HepG2 (cell line): ENCODE measurements around the gene SLC7A10. TPM values are rescaled to one million over a fixed set of nuclear protein-coding genes. Genes with fewer than 3 reads are reported as not detected.

ENCODE experiments used
- ATAC-seq: fragments of 200-7000 bp; cut with Tn5 transposase; 3 replicates; pipeline ENCODE4 v1.9.1; 2020; ENCODE audit warnings: mild to moderate bottlenecking, moderate library complexity
- BruUV-seq: library from RNA; stranded (reverse); fragments of 400-500 nt; replicated peaks from 2 replicates; lab custom pipeline; 2021; lab: Mats Ljungman, UMichigan
- CTCF ChIA-PET: fragments of 300-600 bp; formaldehyde crosslinking; extraction: SDS; loops from one replicate; lab custom pipeline; 2021; ENCODE audit warnings: low total read pairs, inconsistent platforms, low intra/inter-chr PET ratio; lab: Yijun Ruan, JAX
- POLR2A ChIA-PET: fragments of 350-600 bp; sonication (Branson Sonifier 250); formaldehyde crosslinking; loops from one replicate; lab custom pipeline; 2020; ENCODE audit warnings: antibody characterized with exemption, inconsistent platforms; lab: Yijun Ruan, JAX
- DNase-seq: peaks from one replicate; pipeline ENCODE4 v3.0.0-alpha.2; 2015; ENCODE audit warnings: low spot score
- FAIRE-seq: peaks from 3 replicates; lab custom pipeline; 2011; peaks lifted over from hg19 to GRCh38; lab: Jason Lieb, UNC
- H2AFZ ChIP-seq: one replicate; pipeline ENCODE4 v1.6.1; 2011; ENCODE audit warnings: low read length, inconsistent platforms
- H3K27ac ChIP-seq: fragments of 300-600 bp; 3 replicates; pipeline ENCODE4 v1.8.0; 2011; ENCODE audit warnings: mixed run types, mild to moderate bottlenecking, mixed read lengths, low read length, inconsistent platforms; ENCODE audit not compliant: insufficient read depth; ENCODE audit errors: extremely low read length
- H3K27me3 ChIP-seq, 2 experiments: fragments of 200-600 bp in 1 of 2; 2 replicates in 1 of 2; 3 replicates in 1 of 2; pipeline versions ENCODE4 v1.6.0 to v1.8.0; 2011; ENCODE audit warnings: low read length in 2 of 2, mild to moderate bottlenecking in 2 of 2, moderate library complexity in 2 of 2, inconsistent platforms in 1 of 2; ENCODE audit not compliant: insufficient read depth in 2 of 2, control insufficient read depth in 1 of 2
- H3K36me3 ChIP-seq, 2 experiments: fragments of 200-600 bp in 1 of 2; replicated peaks in 1 of 2; 2 replicates in 1 of 2; 3 replicates in 1 of 2; pipeline versions ENCODE4 v1.5.1 to v1.8.0; 2011; ENCODE audit warnings: low read length in 2 of 2, inconsistent platforms in 1 of 2; ENCODE audit not compliant: insufficient read depth in 2 of 2, control insufficient read depth in 1 of 2
- H3K4me1 ChIP-seq: 2 replicates; pipeline ENCODE4 v1.5.1; 2012; ENCODE audit warnings: low read length, inconsistent platforms; ENCODE audit not compliant: insufficient read depth
- H3K4me2 ChIP-seq: 2 replicates; pipeline ENCODE4 v1.6.0; 2011; ENCODE audit warnings: low read depth, low read length, inconsistent platforms
- H3K4me3 ChIP-seq, 3 experiments: fragments of 200-600 bp in 1 of 3; sonication (generic), shearing (Covaris generic) in 1 of 3; replicated peaks in 1 of 3; 2 replicates each; pipeline ENCODE4 v1.5.1; 2011 to 2016; ENCODE audit warnings: low read length in 3 of 3, inconsistent platforms in 2 of 3, low read depth in 2 of 3, mild to moderate bottlenecking in 2 of 3, control low read depth in 1 of 3, mixed read lengths in 1 of 3; ENCODE audit not compliant: insufficient read depth in 1 of 3
- H3K79me2 ChIP-seq: one replicate; pipeline ENCODE4 v1.6.1; 2011; ENCODE audit warnings: low read length, inconsistent platforms; ENCODE audit not compliant: insufficient read depth
- H3K9ac ChIP-seq: 2 replicates; pipeline ENCODE4 v1.6.0; 2011; ENCODE audit warnings: mild to moderate bottlenecking, low read depth, low read length, inconsistent platforms; ENCODE audit not compliant: insufficient read depth
- H3K9me3 ChIP-seq: 2 replicates; pipeline ENCODE4 v1.5.1; 2012; ENCODE audit warnings: mild to moderate bottlenecking, low read length
- H4K20me1 ChIP-seq: 2 replicates; pipeline ENCODE4 v1.6.0; 2011; ENCODE audit warnings: inconsistent platforms, mild to moderate bottlenecking, low read length, moderate library complexity; ENCODE audit not compliant: insufficient read depth
- ETS1 ChIP-seq: sonication (generic); formaldehyde crosslinking; IDR thresholded peaks from 2 replicates; pipeline ENCODE4 v1.4.0; 2020; ENCODE audit warnings: missing genetic modification reagents
- HNF1A ChIP-seq, 2 experiments: sonication (generic) in 1 of 2; formaldehyde crosslinking in 1 of 2; IDR thresholded peaks; 2 replicates each; pipeline versions ENCODE4 v1.4.0 to v1.6.1; 2016 to 2020; ENCODE audit warnings: borderline replicate concordance in 1 of 2, low read depth in 1 of 2, mild to moderate bottlenecking in 1 of 2, missing genetic modification reagents in 1 of 2
- SALL2 ChIP-seq: sonication (generic); formaldehyde crosslinking; IDR thresholded peaks from 2 replicates; pipeline ENCODE4 v1.8.1; 2023; ENCODE audit warnings: mild to moderate bottlenecking, missing genetic modification reagents, inconsistent platforms
- USF2 ChIP-seq, 2 experiments: sonication (generic) in 1 of 2; formaldehyde crosslinking in 1 of 2; IDR thresholded peaks; 2 replicates each; pipeline versions ENCODE4 v1.5.1 to v1.6.1; 2011 to 2020; ENCODE audit warnings: borderline replicate concordance in 1 of 2, low read depth in 1 of 2, low read length in 1 of 2, mild to moderate bottlenecking in 1 of 2, missing genetic modification reagents in 1 of 2, moderate library complexity in 1 of 2
- ZNF256 ChIP-seq: sonication (generic); formaldehyde crosslinking; conservative IDR thresholded peaks from 2 replicates; pipeline ENCODE4 v1.4.0; 2020; ENCODE audit warnings: missing genetic modification reagents
- ZNF547 ChIP-seq: sonication (generic); formaldehyde crosslinking; IDR thresholded peaks from 2 replicates; pipeline ENCODE4 v1.5.1; 2020; ENCODE audit warnings: mild to moderate bottlenecking, missing genetic modification reagents
- WGBS: methylation state at CpG from one replicate; pipeline ENCODE4 v1.1.6; 2017; ENCODE audit warnings: low lambda C conversion rate; 5-methylcytosine and 5-hydroxymethylcytosine counted together
- in situ Hi-C: cut with HindIII; loops from 2 replicates; pipeline ENCODE4 v1.10.0; 2017; ENCODE audit warnings: low pct_unique_long_range_greater_than_20kb; ENCODE audit not compliant: extremely low pct_ligation_motif_present
- intact Hi-C: fragments of 100-400 bp; cut with micrococcal nuclease; formaldehyde crosslinking; loops from one replicate; pipeline ENCODE4 v1.10.0; 2022; ENCODE audit not compliant: unreplicated experiment
- polyA plus RNA-seq, 8 experiments: library from polyadenylated mRNA; depleted of rRNA in 3 of 8; stranded (reverse) in 7 of 8; unstranded in 1 of 8; fragments of >200 nt; fragmentation: Illumina TruSeq in 4 of 8; extraction: Trizol in 4 of 8; gene quantifications; 2 replicates each; pipeline versions ENCODE4 v1.2.1 to v1.2.3, GENCODE V29; 2011 to 2016; ENCODE audit warnings: low read depth in 4 of 8, missing spikeins in 1 of 8, mixed read lengths in 1 of 8; ENCODE audit not compliant: insufficient read depth in 1 of 8
- total RNA-seq, 5 experiments: library from RNA; depleted of rRNA; stranded (reverse); fragments of >200 nt; fragmentation: Illumina TruSeq; extraction: Trizol; gene quantifications; 2 replicates each; pipeline ENCODE4 v1.2.3, GENCODE V29; 2016; ENCODE audit warnings: low read depth in 1 of 5

SLC7A10 gene
- total and polyA plus RNA-seq, 2 of the 13 experiments (the other 11 are each of a cell fraction or from before 2014, with no cell fraction given), result 1.1 to 2.2 TPM

GRCh38 chr19:33268162-33268991 is 42.7 kb upstream of the SLC7A10 start:
- H3K27me3 ChIP-seq, result no peaks in the 10 kb centered on the region
- FAIRE-seq (no peak), DNase-seq (no peak), ATAC-seq (no peak; the same call in 1 of the 3 replicates)
- TF ChIP-seq ZNF547 (CRISPR knock-in tag), result peak; percentile 23; the same call in 1 of the 2 replicates
- no peak for TF ChIP-seq SALL2
- TF ChIP-seq ETS1 (CRISPR knock-in tag), result no peak
- H3K27ac ChIP-seq, result no peak overlapping the region
- no peaks in the 10 kb centered on the region for H3K79me2 ChIP-seq
- no TSS peak for BruUV-seq
- CTCF ChIA-PET, result no interaction called here
- H3K4me1 ChIP-seq, result peaks cover 64% of the 10 kb centered on the region
- POLR2A ChIA-PET, result interaction anchor here (0.8 to 1.3 kb wide), 3 partner anchors 11 to 29 kb away, joined by 3 to 7 read pairs (median 5); no protein-coding TSS in a partner anchor
- intact Hi-C loops, result no loop called here
- no peak overlapping the region for H3K4me3 ChIP-seq
- no peaks in the 10 kb centered on the region for H3K36me3 ChIP-seq
- in situ Hi-C loops, result no loop called here
- H3K9ac ChIP-seq, result peak overlapping the region; percentile 2; the same call in 1 of the 2 replicates
- no peaks in the 10 kb centered on the region for H4K20me1 ChIP-seq
- no peaks in the 10 kb centered on the region for H3K9me3 ChIP-seq
- WGBS, result 0% methylated on average over 1 of the region's 22 CpGs
- no peak overlapping the region for H3K4me2 ChIP-seq
- no peak overlapping the region for H2AFZ ChIP-seq

- H3K4me3 ChIP-seq, result no peak overlapping the region
- H2AFZ ChIP-seq, result no peak overlapping the region
- H3K4me2 ChIP-seq, result no peak overlapping the region
- in situ Hi-C loops (no loop called here), intact Hi-C loops (no loop called here)
- H3K9ac ChIP-seq, result no peak overlapping the region
- ChIA-PET POLR2A (interaction anchor here (0.6 to 1.3 kb wide), 4 partner anchors 9 to 30 kb away, joined by 3 to 7 read pairs (median 6); no protein-coding TSS in a partner anchor), CTCF (no interaction called here)
- no peaks in the 10 kb centered on the region for H4K20me1 ChIP-seq
- DNase-seq (no peak), ATAC-seq (no peak), FAIRE-seq (no peak)
- BruUV-seq, result no TSS peak
- no peaks in the 10 kb centered on the region for H3K79me2 ChIP-seq
- H3K9me3 ChIP-seq, result no peaks in the 10 kb centered on the region
- no peak overlapping the region for H3K27ac ChIP-seq
- peaks cover 57% of the 10 kb centered on the region for H3K4me1 ChIP-seq
- no peaks in the 10 kb centered on the region for H3K36me3 ChIP-seq
- 49% methylated on average over 6 of the region's 14 CpGs for WGBS
- H3K27me3 ChIP-seq, result no peaks in the 10 kb centered on the region
- TF ChIP-seq USF2 (IDR thresholded peaks at IDR 0.05; ENCODE audit: low read depth, low read length), result no peak
- TF ChIP-seq USF2 (CRISPR knock-in tag; IDR thresholded peaks at IDR 0.05; ENCODE audit: borderline replicate concordance), result no peak
- no peak for TF ChIP-seq HNF1A (IDR thresholded peaks at IDR 0.05; ENCODE audit: low read depth)
- no peak for TF ChIP-seq HNF1A (CRISPR knock-in tag; IDR thresholded peaks at IDR 0.05; ENCODE audit: borderline replicate concordance)
- TF ChIP-seq ZNF256 (CRISPR knock-in tag), result no peak
Measured at GRCh38 chr19:33267706-33268105, 42.1 kb upstream of the SLC7A10 start.
